DOHH2 (cell line): ENCODE data around the gene DPAGT1.

ENCODE experiments used
- EZH2phosphoT487 ChIP-seq: fragments of 200-600 bp; sonication (generic); IDR thresholded peaks from 2 replicates; pipeline ENCODE4 v1.6.1; 2017; ENCODE audit warnings: borderline replicate concordance, mild to moderate bottlenecking, antibody characterized with exemption, low read length, moderate library complexity, mixed read lengths
- TF ChIP-seq, protein P1 (sequence below): fragments of 200-600 bp; sonication (generic); IDR thresholded peaks from one replicate; pipeline ENCODE4 v1.5.1; 2014; ENCODE audit warnings: antibody characterized with exemption, mild to moderate bottlenecking, low read depth, low read length; ENCODE audit not compliant: poor library complexity, severe bottlenecking

DNA sequence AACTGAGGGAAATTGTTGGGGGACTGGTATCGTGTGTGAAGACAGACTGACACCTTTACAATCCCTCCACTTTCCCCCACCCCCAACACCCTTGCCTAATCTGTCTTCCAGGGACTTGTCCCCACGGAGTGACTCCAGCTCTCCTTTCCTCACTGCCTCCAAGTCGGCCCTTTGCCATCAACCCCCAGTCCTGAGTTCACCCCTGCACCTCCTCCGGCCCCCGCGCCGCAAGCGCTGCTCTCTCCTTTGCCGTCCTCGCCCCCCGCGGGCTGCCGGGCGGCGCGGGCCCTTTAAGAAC, 47.0 kb upstream of the DPAGT1 start:
- TF ChIP-seq, protein P1, sequence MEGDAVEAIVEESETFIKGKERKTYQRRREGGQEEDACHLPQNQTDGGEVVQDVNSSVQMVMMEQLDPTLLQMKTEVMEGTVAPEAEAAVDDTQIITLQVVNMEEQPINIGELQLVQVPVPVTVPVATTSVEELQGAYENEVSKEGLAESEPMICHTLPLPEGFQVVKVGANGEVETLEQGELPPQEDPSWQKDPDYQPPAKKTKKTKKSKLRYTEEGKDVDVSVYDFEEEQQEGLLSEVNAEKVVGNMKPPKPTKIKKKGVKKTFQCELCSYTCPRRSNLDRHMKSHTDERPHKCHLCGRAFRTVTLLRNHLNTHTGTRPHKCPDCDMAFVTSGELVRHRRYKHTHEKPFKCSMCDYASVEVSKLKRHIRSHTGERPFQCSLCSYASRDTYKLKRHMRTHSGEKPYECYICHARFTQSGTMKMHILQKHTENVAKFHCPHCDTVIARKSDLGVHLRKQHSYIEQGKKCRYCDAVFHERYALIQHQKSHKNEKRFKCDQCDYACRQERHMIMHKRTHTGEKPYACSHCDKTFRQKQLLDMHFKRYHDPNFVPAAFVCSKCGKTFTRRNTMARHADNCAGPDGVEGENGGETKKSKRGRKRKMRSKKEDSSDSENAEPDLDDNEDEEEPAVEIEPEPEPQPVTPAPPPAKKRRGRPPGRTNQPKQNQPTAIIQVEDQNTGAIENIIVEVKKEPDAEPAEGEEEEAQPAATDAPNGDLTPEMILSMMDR: no peak
- TF ChIP-seq EZH2phosphoT487: no peak
